GM12872 (cell line): ENCODE measurements around the gene TBC1D32.

Source experiments
- TF ChIP-seq, protein P1 (sequence below): IDR thresholded peaks from 3 replicates; pipeline ENCODE4 v1.5.1; 2011; ENCODE audit warnings: low read depth, mild to moderate bottlenecking, low read length, moderate library complexity; ENCODE audit not compliant: insufficient read depth

TBC1D32 gene

DNA sequence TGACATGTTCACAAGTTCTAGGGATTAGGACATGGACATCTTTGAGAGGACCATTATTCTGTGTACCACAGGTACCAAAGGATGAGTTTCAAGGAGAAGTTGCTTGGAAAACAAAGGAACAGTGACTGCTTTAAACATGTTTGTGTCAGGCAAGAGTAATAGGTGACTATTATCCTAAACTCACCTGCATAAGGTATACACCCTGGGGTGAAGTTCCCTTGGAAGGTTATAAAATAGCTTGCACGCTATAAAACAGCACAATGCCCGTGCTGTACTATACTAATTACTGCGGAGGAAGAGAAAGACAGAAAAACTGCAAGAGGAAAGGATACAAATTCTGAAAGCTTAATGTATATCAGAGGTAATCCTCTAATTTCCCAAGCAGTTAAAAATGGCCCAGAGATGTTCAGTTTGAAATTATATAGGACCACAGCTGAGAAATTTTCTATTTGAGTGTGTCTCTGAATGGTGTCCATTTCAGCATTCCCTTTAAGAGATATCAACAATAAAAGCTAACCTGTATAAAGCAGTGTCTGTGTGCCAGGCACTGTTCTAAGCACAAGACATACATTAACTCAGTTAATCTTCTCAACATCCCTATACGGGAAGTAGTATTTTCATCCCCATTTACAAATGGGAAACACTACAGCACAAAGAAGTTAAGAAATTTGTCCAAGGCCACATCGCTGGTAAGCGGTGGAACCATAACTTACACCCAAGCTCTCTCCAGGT is 19.7 kb downstream of the TBC1D32 start:
- TF ChIP-seq, protein P1, sequence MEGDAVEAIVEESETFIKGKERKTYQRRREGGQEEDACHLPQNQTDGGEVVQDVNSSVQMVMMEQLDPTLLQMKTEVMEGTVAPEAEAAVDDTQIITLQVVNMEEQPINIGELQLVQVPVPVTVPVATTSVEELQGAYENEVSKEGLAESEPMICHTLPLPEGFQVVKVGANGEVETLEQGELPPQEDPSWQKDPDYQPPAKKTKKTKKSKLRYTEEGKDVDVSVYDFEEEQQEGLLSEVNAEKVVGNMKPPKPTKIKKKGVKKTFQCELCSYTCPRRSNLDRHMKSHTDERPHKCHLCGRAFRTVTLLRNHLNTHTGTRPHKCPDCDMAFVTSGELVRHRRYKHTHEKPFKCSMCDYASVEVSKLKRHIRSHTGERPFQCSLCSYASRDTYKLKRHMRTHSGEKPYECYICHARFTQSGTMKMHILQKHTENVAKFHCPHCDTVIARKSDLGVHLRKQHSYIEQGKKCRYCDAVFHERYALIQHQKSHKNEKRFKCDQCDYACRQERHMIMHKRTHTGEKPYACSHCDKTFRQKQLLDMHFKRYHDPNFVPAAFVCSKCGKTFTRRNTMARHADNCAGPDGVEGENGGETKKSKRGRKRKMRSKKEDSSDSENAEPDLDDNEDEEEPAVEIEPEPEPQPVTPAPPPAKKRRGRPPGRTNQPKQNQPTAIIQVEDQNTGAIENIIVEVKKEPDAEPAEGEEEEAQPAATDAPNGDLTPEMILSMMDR: no peak

DNA sequence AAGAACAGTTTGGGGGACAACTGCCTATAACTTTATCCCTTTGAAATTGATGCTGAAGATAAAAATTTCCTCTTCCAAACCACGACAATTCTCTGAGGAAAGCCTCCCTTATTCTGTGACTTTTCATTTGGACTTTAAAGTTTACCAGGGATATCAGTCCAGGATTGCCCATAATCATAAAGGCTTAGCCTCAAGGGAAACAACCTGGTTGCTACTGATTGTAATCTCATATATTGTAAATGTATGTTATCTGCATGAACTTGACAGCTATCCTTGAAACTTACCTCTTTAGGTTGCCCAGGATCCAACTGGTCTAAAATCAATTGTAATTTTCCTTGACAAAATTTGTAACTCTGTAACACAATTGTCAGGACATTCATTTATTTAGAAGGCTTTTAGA is 23.8 kb downstream of the TBC1D32 start:
- TF ChIP-seq, protein P1: no peak

DNA sequence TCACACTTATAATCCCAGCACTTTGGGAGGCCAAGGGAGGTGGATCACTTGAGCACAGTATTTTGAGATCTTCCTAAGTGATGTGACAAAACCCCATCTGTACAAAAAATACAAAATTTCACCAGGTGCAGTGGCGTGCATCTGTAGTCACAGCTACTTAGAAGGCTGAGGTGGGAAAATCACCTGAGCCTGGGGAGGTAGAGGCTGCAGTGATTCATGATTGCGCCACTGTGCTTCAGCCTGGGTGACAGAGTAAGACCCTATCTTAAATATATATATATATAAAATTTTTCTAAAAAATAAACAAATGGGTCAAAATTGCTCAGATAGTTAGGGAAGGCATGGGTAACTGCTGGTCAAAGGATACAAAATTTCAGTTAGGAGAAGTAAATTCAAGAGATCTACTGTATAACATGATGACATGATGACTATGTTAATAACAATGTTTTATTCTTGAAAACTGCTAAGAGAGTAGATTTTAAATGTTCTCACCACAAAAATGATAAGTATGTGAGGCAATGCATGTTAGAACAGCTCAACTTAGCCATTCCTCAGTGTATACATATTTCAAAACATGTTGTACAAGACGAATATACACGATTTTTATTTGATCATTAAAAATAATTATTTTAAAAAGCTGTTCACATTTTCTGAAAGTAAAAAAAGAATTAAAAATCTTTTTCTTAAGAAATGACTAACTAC is 24.4 kb downstream of the TBC1D32 start:
- TF ChIP-seq, protein P1: no peak

DNA sequence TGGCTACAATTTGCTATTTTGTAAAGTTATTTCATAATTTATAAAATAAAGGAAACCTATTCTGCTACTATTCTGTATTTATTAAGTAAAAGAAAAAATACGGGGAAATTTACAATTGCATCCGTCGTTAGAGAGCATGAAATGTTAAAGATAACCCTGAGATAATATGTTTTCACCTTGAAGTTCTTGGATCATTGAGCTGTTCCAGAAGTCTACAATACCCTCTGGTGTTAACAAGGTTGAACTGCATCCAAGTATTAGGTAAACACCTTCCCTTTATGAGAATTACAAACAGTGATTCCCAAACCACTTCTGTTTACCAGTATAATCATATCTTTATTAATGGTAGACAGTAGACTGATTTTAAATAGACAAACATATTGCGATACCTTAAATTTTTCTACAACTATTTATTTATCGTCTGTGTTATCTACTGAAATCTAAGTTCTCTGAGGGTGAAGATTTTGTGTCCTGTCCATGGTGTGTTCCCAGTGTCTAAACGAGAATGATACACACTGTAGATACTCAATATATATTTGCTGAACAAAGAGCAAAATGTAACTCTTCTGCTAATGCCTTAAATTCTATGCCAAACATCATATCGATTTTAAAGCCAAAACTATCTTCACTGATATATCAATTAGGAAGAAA is 28.2 kb downstream of the TBC1D32 start:
- TF ChIP-seq, protein P1: peak; percentile 55

DNA sequence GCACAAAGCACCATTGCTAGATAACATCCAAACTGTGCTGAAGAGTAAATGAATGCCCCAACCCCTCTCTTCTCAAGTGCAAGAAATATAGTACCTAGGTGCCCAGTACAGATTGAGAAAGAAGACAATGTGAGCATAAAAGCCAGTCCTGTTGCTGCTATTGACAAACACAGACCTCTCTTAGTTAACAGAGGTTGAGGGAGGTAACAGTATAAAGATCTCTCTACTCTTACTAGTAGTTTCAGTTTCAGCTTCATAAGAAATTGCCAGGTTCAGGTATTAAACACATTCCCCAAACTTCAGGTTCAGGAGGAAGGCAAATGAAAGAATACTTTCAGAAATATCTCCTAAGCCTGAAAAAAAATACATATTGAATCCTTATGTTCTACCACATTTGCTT is 31.4 kb downstream of the TBC1D32 start:
- TF ChIP-seq, protein P1: no peak

DNA sequence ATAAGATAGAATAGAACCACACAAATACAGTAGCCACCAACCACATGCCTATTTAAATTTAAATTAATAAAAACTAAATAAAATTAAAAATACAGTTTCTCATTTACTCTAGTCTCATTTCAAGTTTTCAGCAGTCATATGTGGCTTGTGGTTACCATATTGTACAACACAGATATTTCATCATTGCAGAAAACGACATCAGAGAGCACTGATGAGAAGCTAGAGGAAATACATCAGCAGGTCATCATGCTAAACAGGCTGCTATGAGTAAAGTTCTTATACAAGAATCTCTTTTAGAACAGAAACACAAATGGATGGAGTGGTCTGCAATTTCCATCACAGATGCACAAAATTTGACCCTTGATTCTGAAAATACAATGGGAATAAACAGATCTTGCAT is 36.6 kb downstream of the TBC1D32 start:
- TF ChIP-seq, protein P1: no peak

DNA sequence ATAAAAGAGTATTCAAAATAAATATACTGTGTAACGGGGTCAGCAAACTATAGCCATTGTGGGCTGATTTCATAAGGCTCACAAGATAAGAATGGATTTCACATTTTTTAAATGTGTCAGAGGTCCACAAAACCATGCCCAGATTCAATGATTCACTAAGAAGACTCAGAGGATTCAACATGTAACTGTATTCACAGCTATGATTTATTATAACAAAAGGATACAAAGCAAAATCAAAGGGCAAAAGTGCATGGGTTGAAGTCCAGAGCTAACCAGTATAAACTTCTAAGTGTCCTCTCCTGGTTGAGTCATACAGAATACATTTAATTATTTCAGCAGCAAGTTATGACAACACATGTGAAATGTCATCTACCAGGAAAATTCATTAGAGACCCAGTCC is 49.2 kb downstream of the TBC1D32 start:
- TF ChIP-seq, protein P1: no peak
